ENCODE measurements around the gene HSF2.

DNA sequence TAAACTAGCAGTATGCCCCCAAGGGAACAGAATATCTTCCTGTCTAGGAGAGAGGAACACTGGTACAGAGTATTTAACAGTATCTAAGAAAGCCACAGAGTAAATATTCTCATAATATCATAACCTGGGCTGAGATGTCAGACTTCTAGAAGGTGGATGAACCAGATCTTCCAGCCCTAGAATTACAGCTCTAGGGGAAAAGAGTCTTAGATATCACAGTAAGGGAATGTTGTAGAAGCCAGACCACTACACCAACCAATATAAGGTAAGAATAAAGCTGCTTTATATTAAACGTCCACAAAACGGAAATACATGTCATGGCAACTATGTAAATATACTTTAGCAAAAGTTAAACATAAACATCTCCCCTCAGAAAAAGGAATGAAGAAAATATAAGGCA lies 59.8 kb downstream of the HSF2 start:
- no peak for TF ChIP-seq ZFX (IDR thresholded peaks at IDR 0.05)
- TF ChIP-seq, protein P1, sequence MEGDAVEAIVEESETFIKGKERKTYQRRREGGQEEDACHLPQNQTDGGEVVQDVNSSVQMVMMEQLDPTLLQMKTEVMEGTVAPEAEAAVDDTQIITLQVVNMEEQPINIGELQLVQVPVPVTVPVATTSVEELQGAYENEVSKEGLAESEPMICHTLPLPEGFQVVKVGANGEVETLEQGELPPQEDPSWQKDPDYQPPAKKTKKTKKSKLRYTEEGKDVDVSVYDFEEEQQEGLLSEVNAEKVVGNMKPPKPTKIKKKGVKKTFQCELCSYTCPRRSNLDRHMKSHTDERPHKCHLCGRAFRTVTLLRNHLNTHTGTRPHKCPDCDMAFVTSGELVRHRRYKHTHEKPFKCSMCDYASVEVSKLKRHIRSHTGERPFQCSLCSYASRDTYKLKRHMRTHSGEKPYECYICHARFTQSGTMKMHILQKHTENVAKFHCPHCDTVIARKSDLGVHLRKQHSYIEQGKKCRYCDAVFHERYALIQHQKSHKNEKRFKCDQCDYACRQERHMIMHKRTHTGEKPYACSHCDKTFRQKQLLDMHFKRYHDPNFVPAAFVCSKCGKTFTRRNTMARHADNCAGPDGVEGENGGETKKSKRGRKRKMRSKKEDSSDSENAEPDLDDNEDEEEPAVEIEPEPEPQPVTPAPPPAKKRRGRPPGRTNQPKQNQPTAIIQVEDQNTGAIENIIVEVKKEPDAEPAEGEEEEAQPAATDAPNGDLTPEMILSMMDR (IDR thresholded peaks at IDR 0.05 in 2 of 3, conservative IDR thresholded peaks at IDR 0.05 in 1 of 3; ENCODE audit: borderline replicate concordance in 1 of 3, insufficient read depth in 1 of 3, low read depth in 2 of 3, low read length in 2 of 3) = no peak
- TF ChIP-seq, protein P2, sequence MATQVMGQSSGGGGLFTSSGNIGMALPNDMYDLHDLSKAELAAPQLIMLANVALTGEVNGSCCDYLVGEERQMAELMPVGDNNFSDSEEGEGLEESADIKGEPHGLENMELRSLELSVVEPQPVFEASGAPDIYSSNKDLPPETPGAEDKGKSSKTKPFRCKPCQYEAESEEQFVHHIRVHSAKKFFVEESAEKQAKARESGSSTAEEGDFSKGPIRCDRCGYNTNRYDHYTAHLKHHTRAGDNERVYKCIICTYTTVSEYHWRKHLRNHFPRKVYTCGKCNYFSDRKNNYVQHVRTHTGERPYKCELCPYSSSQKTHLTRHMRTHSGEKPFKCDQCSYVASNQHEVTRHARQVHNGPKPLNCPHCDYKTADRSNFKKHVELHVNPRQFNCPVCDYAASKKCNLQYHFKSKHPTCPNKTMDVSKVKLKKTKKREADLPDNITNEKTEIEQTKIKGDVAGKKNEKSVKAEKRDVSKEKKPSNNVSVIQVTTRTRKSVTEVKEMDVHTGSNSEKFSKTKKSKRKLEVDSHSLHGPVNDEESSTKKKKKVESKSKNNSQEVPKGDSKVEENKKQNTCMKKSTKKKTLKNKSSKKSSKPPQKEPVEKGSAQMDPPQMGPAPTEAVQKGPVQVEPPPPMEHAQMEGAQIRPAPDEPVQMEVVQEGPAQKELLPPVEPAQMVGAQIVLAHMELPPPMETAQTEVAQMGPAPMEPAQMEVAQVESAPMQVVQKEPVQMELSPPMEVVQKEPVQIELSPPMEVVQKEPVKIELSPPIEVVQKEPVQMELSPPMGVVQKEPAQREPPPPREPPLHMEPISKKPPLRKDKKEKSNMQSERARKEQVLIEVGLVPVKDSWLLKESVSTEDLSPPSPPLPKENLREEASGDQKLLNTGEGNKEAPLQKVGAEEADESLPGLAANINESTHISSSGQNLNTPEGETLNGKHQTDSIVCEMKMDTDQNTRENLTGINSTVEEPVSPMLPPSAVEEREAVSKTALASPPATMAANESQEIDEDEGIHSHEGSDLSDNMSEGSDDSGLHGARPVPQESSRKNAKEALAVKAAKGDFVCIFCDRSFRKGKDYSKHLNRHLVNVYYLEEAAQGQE (IDR thresholded peaks at IDR 0.05; ENCODE audit: low read depth) = no peak
- no peak for TF ChIP-seq POLR2A (IDR thresholded peaks at IDR 0.05; ENCODE audit: borderline replicate concordance, extremely low read depth, insufficient read depth, insufficient read length)
- TF ChIP-seq SP1 (IDR thresholded peaks at IDR 0.05; ENCODE audit: low read depth) = no peak
- TF ChIP-seq EZH2 (IDR thresholded peaks at IDR 0.05) = no peak
- no peak for TF ChIP-seq ELF1 (IDR thresholded peaks at IDR 0.05; ENCODE audit: borderline replicate concordance, low read depth)
- no peak for TF ChIP-seq CEBPB (IDR thresholded peaks at IDR 0.05; ENCODE audit: low read depth)
- TF ChIP-seq, protein P3, sequence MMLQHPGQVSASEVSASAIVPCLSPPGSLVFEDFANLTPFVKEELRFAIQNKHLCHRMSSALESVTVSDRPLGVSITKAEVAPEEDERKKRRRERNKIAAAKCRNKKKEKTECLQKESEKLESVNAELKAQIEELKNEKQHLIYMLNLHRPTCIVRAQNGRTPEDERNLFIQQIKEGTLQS (IDR thresholded peaks at IDR 0.05) = no peak

Data from HCT116 (cell line).